Measurements from ENCODE around the gene ALDH1A3. TPM values are rescaled to one million over a fixed set of nuclear protein-coding genes. Genes with fewer than 3 reads are reported as not detected.

Gene ALDH1A3
- total RNA-seq (2021; fragmentation: NEBNext Ultra II Directional; extraction: Animal tissue kit (Norgen Biotek cat#: 25700)): 1 to 10 TPM in 5 of 6 experiments, under 1 TPM in 1; 1.00 to 2.5 (median 1.9) TPM
- long read RNA-seq: 0 reads

GRCh38 chr15:100879464-100880138 is at the start of gene ALDH1A3:
TSS of gene ALDH1A3 (plus strand) at chr15:100879831. CDS start at chr15:100879908, 77 bp downstream.
- no peaks in the 10 kb centered on the region for H3K9me3 Mint-ChIP-seq
- H3K36me3 Mint-ChIP-seq (ENCODE audit: low read depth): no peaks in the 10 kb centered on the region
- H3K4me3 Mint-ChIP-seq: peak within 1 kb of the TSS; percentile 74
- DNase-seq: no peak
- H3K27me3 Mint-ChIP-seq (ENCODE audit: insufficient read depth): peaks cover 19% of the 10 kb centered on the region
- H3K4me1 Mint-ChIP-seq (ENCODE audit: low read depth): no peaks in the 10 kb centered on the region
- TF ChIP-seq CTCF (IDR thresholded peaks at IDR 0.05): no peak
- H3K27ac Mint-ChIP-seq: no peak within 1 kb of the TSS

GRCh38 chr15:100831467-100831866 is 48.2 kb upstream of the ALDH1A3 start:
- Mint-ChIP-seq H3K36me3 (ENCODE audit: low read depth) (peaks cover 5% of the 10 kb centered on the region), H3K4me3 (no peak overlapping the region), H3K27ac (no peak overlapping the region), H3K9me3 (peaks cover 5% of the 10 kb centered on the region), H3K27me3 (ENCODE audit: insufficient read depth) (peaks cover 20% of the 10 kb centered on the region), H3K4me1 (ENCODE audit: low read depth) (no peaks in the 10 kb centered on the region; the same call in 1 of the 2 replicates)
- no peak for DNase-seq
- TF ChIP-seq CTCF (IDR thresholded peaks at IDR 0.05): no peak

- Mint-ChIP-seq H3K9me3 (peaks cover 5% of the 10 kb centered on the region), H3K4me3 (no peak overlapping the region), H3K36me3 (ENCODE audit: low read depth) (peaks cover 5% of the 10 kb centered on the region), H3K4me1 (ENCODE audit: low read depth) (no peaks in the 10 kb centered on the region; the same call in 1 of the 2 replicates), H3K27me3 (ENCODE audit: insufficient read depth) (peaks cover 22% of the 10 kb centered on the region), H3K27ac (no peak overlapping the region)
- no peak for TF ChIP-seq CTCF (IDR thresholded peaks at IDR 0.05)
- DNase-seq: no peak
Observed at GRCh38 chr15:100832149-100832942, 47.3 kb upstream of the ALDH1A3 start.

GRCh38 chr15:100833417-100834389 is 45.9 kb upstream of the ALDH1A3 start:
- Mint-ChIP-seq H3K27me3 (ENCODE audit: insufficient read depth) (peaks cover 22% of the 10 kb centered on the region), H3K9me3 (no peaks in the 10 kb centered on the region), H3K36me3 (ENCODE audit: low read depth) (no peaks in the 10 kb centered on the region), H3K27ac (no peak overlapping the region), H3K4me1 (ENCODE audit: low read depth) (no peaks in the 10 kb centered on the region; the same call in 1 of the 2 replicates), H3K4me3 (no peak overlapping the region)
- no peak for DNase-seq
- TF ChIP-seq CTCF (IDR thresholded peaks at IDR 0.05): no peak

- Mint-ChIP-seq H3K9me3 (no peaks in the 10 kb centered on the region), H3K36me3 (ENCODE audit: low read depth) (no peaks in the 10 kb centered on the region), H3K27me3 (ENCODE audit: insufficient read depth) (peaks cover 22% of the 10 kb centered on the region), H3K4me3 (no peak overlapping the region), H3K4me1 (ENCODE audit: low read depth) (no peaks in the 10 kb centered on the region; the same call in 1 of the 2 replicates), H3K27ac (no peak overlapping the region)
- TF ChIP-seq CTCF (IDR thresholded peaks at IDR 0.05): no peak
- no peak for DNase-seq
Observed at GRCh38 chr15:100834731-100835130, 44.9 kb upstream of the ALDH1A3 start.

All from HFFc6 (cell line).